Stimulated activated naive CD4-positive, alpha-beta T cell treated with Interleukin-2 at 50 U/mL for 16 hours (primary cell): ENCODE measurements around the gene RINT1.

Source experiments
- DNase-seq: peaks from one replicate; lab custom pipeline; 2025; lab: John Stamatoyannopoulos, UW

The RINT1 gene

DNA sequence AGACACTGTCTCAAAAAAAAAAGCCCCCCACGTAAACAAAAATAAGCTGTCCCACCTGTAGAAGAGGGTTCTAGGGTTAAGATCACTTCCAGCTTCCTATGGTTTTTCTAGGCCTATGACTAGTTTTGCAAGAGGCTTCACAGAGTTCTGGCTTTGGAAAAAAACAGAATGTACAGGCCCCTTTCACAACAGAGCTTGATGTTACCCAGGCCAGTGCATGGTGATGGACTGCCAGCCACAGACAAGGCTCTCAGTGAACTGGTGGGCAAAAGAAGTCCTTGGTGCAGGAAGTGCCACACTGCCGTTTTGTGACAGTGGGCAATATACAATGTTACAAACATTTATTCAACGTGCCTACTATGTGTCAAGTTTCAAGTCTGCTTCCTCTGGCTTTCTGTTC, 67.5 kb downstream of the RINT1 start:
- DNase-seq = no peak

DNA sequence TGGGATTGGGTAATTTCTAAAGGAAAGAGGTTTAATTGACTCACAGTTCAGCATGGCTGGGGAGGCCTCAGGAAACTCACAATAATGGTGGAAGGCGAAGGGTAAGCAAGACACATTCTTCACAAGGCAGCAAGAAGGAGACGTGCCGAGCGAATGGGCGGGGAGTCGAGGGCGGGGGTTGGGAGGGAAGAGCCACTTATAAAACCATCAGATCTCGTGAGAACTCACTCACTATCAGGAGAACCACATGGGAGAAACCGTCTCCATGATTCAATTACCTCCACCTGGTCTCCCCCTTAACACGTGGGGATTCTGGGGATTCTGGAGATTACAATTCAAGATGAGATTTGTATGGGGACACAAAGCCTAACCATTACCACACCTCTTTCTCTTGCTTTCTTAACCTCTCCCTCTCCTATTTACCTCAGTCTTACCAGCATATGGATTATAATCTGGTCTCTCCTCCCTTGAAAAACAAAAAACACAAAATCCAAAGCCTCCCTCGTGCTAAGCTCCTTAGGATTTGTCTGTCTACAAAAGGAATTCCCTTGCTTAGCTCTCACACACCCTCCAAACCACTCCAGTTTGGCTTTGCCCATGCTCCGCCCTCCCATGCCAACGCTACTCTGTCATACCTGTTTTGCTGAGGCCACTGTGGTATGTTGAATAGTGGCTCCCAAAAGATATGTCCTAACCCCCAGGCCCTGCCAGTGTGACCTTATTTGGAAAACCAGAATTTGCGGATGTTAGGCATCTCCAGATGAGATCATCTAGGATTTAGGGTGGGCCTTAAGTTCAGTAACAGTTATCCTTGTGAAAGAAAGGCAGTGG, 68.9 kb downstream of the RINT1 start:
- no peak for DNase-seq

DNA sequence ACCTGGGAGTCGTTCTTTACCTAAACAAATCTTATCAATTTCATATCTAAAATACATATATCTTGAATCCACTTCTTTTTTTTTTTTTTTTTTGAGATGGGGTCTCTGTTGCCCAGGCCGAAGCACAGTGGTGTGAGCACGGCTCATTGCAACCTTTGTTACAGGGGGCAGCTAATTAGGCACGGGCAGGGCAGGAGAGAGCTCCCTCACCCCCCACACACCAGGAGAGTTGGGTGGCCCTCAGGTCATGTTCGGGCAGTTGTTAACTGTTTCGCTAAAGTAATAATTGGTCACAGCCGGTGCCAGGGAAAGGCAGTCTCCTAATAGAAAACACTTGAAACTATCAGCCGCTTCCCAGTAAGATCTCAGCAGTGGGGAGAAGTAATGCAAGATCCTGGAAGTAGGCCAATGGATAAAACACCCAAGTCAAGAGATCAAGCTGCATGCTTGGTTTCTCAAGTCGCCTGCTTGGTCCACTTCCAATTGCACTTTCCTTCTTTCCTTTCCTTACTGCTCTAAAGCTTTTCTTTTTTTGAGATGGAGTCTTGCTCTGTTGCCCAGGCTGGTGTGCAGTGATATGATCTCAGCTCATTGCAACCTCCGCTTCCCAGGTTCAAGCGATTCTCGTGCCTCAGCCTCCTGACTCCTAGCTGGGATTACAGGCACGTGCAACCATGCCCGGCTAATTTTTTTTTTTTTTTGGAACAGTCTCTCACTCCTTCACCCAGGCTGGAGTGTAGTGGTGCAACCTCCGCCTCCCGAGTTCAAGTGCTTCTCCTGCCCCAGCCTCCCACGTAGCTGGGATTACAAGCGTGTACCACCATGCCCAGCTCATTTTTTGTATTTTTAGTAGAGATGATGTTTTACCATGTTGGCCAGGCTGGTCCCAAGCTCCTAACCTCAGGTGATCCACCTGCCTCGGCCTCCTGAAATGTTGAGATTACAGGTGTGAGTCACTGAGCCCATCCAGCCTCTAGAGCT, 70.6 kb downstream of the RINT1 start:
- no peak for DNase-seq

DNA sequence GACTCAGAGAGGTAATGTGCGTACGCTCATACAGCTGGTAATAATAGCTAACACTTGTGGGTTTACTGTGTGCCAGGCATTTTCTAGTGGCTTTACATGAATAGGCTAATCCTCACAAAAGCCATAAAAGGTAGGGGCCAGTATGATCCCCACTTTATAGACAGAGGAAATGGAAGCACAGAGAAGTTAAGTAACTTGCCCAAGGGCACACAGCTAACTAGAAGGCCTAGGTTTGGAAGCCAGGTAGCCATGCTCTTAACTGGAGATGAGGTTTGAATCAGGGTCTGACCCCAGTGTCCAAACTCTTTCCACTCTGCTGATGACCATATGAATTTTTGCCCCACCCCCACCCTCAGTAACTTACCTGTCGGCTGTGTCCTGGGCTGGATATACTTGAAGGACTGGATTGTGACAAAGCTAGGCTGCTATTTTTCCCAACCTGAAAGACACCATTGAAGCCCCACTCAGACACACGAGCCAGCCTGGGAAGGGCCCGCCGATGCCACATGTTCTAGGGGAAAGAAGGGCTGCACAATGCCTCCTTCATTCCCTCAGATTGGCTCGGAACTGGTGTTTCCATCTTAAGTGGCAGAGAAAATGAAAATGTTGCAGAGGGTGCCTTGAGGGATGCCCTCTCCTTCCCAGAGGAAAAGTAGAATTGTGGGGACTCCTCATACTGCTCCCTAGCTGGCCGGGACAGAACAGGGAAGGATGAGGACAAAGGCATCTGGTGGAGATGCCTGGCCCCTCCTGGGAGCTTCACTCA, 78.3 kb downstream of the RINT1 start:
- no peak for DNase-seq

DNA sequence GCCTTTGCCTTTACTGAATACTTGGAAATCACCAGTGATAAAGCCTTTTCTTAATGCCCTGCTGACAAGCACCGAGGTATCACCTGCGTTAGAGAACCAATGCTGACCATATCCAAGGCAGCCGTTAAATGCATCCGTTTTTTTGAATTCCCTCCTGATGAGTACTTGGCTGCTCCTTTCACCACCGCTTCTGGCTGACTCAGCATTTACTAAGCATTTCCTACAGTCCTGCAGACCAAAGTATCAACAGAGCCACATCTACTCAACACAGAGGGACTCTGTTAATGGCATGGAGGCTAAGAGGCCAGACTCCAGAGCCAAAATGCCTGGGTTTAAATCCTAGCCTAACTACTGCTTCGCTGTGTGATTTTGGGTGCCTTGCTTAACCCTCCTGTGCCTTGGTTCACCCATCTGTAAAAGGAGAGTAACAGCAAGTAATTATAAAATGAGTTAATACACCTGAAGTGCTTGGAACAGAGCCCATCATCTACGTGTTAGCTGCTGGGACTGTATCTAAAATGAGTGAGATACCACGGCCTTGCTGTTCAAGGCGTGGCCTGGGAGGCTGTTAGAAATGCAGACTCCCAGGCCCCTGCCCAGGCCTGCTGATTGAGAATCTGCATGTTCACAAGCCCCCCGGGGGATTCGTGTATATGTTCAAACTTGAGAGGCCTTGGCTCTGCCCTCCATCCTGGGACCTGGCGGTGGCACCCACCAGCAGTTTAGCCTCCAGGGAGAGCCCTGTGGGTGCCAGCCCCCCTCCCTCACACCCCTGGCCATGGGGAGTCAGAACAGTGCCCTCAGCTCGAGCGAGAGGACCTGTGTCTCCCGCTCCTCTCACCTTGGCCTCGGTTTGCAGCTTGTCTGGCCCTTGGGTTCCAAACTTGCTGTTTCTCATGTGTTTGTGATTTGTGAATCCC, 80.1 kb downstream of the RINT1 start:
- DNase-seq = no peak

DNA sequence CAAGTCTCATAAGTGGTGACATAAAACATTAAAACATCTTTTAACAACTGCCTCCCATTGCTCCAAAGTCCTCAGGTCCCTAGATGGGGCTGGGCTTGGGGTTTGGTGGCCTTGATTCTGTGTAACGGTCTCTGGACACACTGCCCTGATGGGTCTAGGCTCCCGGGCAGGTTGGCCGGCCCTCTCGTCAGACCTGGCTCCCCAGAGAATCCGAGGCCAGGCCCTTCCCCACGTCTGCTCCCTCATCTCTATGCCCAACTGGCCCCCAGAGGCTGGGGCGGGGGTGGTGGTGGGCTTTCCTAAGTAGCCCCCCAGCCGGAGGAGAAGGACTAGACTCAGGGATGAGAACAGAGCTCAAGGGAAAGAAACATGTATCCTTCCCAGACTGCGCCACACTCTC, 80.8 kb downstream of the RINT1 start:
- DNase-seq = no peak

DNA sequence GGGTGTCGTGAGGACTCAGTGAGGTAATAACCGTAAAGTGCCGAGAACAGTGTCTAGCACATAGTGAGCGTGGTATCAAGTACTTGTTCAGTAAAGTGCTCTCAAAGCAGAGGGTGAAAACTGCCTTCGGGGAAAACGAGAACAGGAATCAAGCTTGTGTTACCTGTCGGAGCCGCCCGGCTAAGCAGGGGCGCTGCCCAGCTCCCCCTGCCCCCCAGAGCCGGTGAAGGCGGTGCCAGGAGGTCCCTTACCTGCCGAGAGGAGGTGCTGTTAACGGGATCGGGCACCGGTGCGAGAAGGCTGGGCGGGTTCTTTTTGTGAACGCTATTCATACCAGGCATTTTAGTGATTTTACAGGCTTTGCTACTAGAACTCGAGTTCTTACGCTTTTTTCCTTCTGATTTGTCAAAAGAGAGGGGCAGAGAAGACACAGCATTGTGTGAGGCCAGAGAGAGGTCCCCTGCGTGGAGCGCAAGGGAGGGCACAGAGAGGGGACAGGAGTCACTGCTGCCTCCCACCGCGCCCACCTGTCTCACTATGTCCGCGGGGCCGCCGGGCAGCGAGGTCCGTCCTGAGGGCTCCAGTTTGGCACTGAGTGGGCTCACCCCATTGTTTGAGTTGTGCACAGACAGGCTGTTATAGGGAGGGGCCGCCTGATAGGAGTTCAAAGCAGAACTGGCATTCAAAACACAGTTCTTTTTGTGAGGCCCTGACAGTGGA, 81.8 kb downstream of the RINT1 start:
- no peak for DNase-seq

DNA sequence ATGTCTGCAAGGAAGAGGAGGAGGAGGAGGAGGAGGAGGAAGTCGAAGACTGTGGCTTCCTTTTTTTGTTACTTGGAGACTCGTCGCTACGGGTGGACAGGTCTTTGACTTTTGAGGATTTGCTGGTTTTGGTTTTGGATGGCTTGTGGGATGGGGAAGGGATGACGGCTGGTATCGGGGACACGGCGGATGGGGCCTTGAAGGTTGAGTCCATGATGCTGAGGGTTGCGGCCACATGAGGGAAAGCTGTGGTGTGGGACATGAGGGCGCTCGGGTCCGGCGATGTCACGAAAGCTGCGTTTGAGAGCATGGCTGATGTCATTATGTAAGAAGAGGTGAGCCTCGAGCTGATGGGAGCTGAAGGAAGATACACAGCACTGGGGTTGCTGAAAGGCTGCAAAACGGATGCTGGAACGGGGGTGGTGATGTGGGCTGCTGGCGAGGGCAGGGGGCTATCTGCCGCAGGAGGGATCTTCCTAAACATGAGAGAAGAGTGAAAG, 82.4 kb downstream of the RINT1 start:
- no peak for DNase-seq
